ENCODE data around the gene HDAC4. TPM values are rescaled to one million over a fixed set of nuclear protein-coding genes. Genes with fewer than 3 reads are reported as not detected.

The HDAC4 gene
- total and polyA plus RNA-seq, 9 of the 15 experiments (the other 6 are each of a cell fraction or from before 2014, with no cell fraction given): 0.11 to 20.2 (median 4.0) TPM

- no peak for TF ChIP-seq THRA (IDR thresholded peaks at IDR 0.05)
- TF ChIP-seq ZNF551 (CRISPR knock-in tag; IDR thresholded peaks at IDR 0.05): no peak
- no peak for TF ChIP-seq ARID3B (CRISPR knock-in tag; IDR thresholded peaks at IDR 0.05; ENCODE audit: borderline replicate concordance)
- no peak for TF ChIP-seq E4F1 (CRISPR knock-in tag; IDR thresholded peaks at IDR 0.05; ENCODE audit: borderline replicate concordance)
- TF ChIP-seq RERE (CRISPR knock-in tag; IDR thresholded peaks at IDR 0.05; ENCODE audit: borderline replicate concordance): no peak
- no peak for TF ChIP-seq NFIC (IDR thresholded peaks at IDR 0.05)
- no peak for TF ChIP-seq KHSRP (IDR thresholded peaks at IDR 0.05)
- no peak for TF ChIP-seq CREB3 (tag; conservative IDR thresholded peaks at IDR 0.05; ENCODE audit: low read depth)
- no peak for TF ChIP-seq NFE2 (IDR thresholded peaks at IDR 0.05; ENCODE audit: low read depth)
Measured at GRCh38 chr2:239157771-239158170, 243.0 kb downstream of the HDAC4 start (continued).
